H4 (cell line): Measurements from ENCODE around the gene CSNK2B. TPM values are rescaled to one million over a fixed set of nuclear protein-coding genes. Genes with fewer than 3 reads are reported as not detected.

Experiments used
- DNase-seq: peaks from one replicate; pipeline ENCODE4 v3.0.0-alpha.2; 2015; ENCODE audit warnings: low spot score
- total RNA-seq: library from RNA; depleted of rRNA; stranded (reverse); fragments of >200 nt; shearing (Covaris generic); gene quantifications from 2 replicates; pipeline ENCODE4 v1.2.3, GENCODE V29; 2014; rRNA removed

CSNK2B gene
- total RNA-seq, 1 experiment from 2014 or later = 553 TPM

GRCh38 chr6:31710523-31711219 is 44.8 kb downstream of the CSNK2B start:
- DNase-seq = no peak

- DNase-seq = no peak
Observed at GRCh38 chr6:31711233-31711632, 45.4 kb downstream of the CSNK2B start.

GRCh38 chr6:31712296-31712695 is 46.4 kb downstream of the CSNK2B start:
- DNase-seq = no peak

GRCh38 chr6:31713465-31713864 is 47.6 kb downstream of the CSNK2B start:
- no peak for DNase-seq

GRCh38 chr6:31713991-31714684 is 48.3 kb downstream of the CSNK2B start:
- no peak for DNase-seq

- DNase-seq = no peak
Observed at GRCh38 chr6:31715022-31715958, 49.4 kb downstream of the CSNK2B start, which contains the start of gene LY6G6D. Gene LY6G6D, plus strand, starts transcription at chr6:31715348. Its CDS starts 8 bp downstream, at chr6:31715356.

GRCh38 chr6:31717499-31718222 is 51.8 kb downstream of the CSNK2B start:
- no peak for DNase-seq

- no peak for DNase-seq
Observed at GRCh38 chr6:31718265-31718664, 52.4 kb downstream of the CSNK2B start.

- DNase-seq = no peak
Observed at GRCh38 chr6:31719001-31719400, 53.1 kb downstream of the CSNK2B start.

Other genes with a start within 250 kb of the CSNK2B start
- gene MICB, start 167.9 kb upstream of the CSNK2B start, total RNA-seq = 12.2 and 14.5 TPM in 2 replicates
- not detected in 2 replicates for gene MCCD1, start 137.1 kb upstream of the CSNK2B start, total RNA-seq
- 580 and 595 TPM in 2 replicates for gene DDX39B, start 124.1 kb upstream of the CSNK2B start, total RNA-seq
- 0.60 TPM in 1 of 2 replicates, not detected in the other for gene ATP6V1G2, start 119.5 kb upstream of the CSNK2B start, total RNA-seq
- 12.9 and 13.6 TPM in 2 replicates for gene NFKBIL1, start 118.5 kb upstream of the CSNK2B start, total RNA-seq
- not detected in 2 replicates for gene LTA, start 93.8 kb upstream of the CSNK2B start, total RNA-seq
- gene TNF, start 90.5 kb upstream of the CSNK2B start, total RNA-seq = not detected in 2 replicates
- not detected in 2 replicates for gene LTB, start 83.7 kb upstream of the CSNK2B start, total RNA-seq
- gene LST1, start 79.8 kb upstream of the CSNK2B start, total RNA-seq = not detected in 2 replicates
- gene NCR3, start 73.1 kb upstream of the CSNK2B start, total RNA-seq = not detected in 2 replicates
- gene AIF1, start 50.8 kb upstream of the CSNK2B start, total RNA-seq = not detected in 2 replicates
- gene PRRC2A, start 45.4 kb upstream of the CSNK2B start, total RNA-seq = 26.2 and 36.1 TPM in 2 replicates
- 122 and 138 TPM in 2 replicates for gene BAG6, start 13.4 kb upstream of the CSNK2B start, total RNA-seq
- gene APOM, start 10.2 kb upstream of the CSNK2B start, total RNA-seq = 0.91 and 1.1 TPM in 2 replicates
- 19.3 and 20.8 TPM in 2 replicates for gene C6orf47, start 5.3 kb upstream of the CSNK2B start, total RNA-seq
- 13.4 and 15.9 TPM in 2 replicates for gene GPANK1, start 1.1 kb upstream of the CSNK2B start, total RNA-seq
- gene LY6G5B, start 3.9 kb downstream of the CSNK2B start, total RNA-seq = not detected in 2 replicates
- 0.97 TPM in 1 of 2 replicates, not detected in the other for gene LY6G5C, start 15.0 kb downstream of the CSNK2B start, total RNA-seq
- 28.0 and 34.6 TPM in 2 replicates for gene ABHD16A, start 37.2 kb downstream of the CSNK2B start, total RNA-seq
- not detected in 2 replicates for gene LY6G6F, start 40.8 kb downstream of the CSNK2B start, total RNA-seq
- not detected in 2 replicates for gene LY6G6D, start 49.3 kb downstream of the CSNK2B start, total RNA-seq
- not detected in 2 replicates for gene LY6G6C, start 55.7 kb downstream of the CSNK2B start, total RNA-seq
- not detected in 2 replicates for gene MPIG6B, start 57.3 kb downstream of the CSNK2B start, total RNA-seq
- 75.2 and 101 TPM in 2 replicates for gene DDAH2, start 63.2 kb downstream of the CSNK2B start, total RNA-seq
- gene CLIC1, start 70.5 kb downstream of the CSNK2B start, total RNA-seq = 710 and 730 TPM in 2 replicates
- 5.3 and 10.8 TPM in 2 replicates for gene MSH5, start 73.9 kb downstream of the CSNK2B start, total RNA-seq
- gene SAPCD1, start 96.6 kb downstream of the CSNK2B start, total RNA-seq = 0.21 and 2.8 TPM in 2 replicates
- 0.37 and 2.2 TPM in 2 replicates for gene VWA7, start 111.2 kb downstream of the CSNK2B start, total RNA-seq
- gene VARS1, start 129.7 kb downstream of the CSNK2B start, total RNA-seq = 37.3 and 37.5 TPM in 2 replicates
- 108 and 123 TPM in 2 replicates for gene LSM2, start 140.9 kb downstream of the CSNK2B start, total RNA-seq
- 0.85 and 1.0 TPM in 2 replicates for gene HSPA1L, start 149.2 kb downstream of the CSNK2B start, total RNA-seq
- 29.8 and 31.5 TPM in 2 replicates for gene HSPA1A, start 149.5 kb downstream of the CSNK2B start, total RNA-seq
- 84.4 and 109 TPM in 2 replicates for gene HSPA1B, start 161.7 kb downstream of the CSNK2B start, total RNA-seq
- gene NEU1, start 196.7 kb downstream of the CSNK2B start, total RNA-seq = 91.5 and 101 TPM in 2 replicates
- not detected in 2 replicates for gene SLC44A4, start 212.9 kb downstream of the CSNK2B start, total RNA-seq
- gene EHMT2, start 231.6 kb downstream of the CSNK2B start, total RNA-seq = 44.6 and 49.6 TPM in 2 replicates
- 0.62 and 0.70 TPM in 2 replicates for gene ZBTB12, start 236.0 kb downstream of the CSNK2B start, total RNA-seq